B cell (primary cell): ENCODE data around the gene PLEKHH3. TPM values are rescaled to one million over a fixed set of nuclear protein-coding genes. Genes with fewer than 3 reads are reported as not detected.

ENCODE experiments used
- ATAC-seq: fragments of 200-7000 bp; cut with Tn5 transposase; one replicate; pipeline ENCODE4 v1.10.0; 2021; ENCODE audit warnings: low read depth, mild to moderate bottlenecking, moderate number of reproducible peaks, moderate library complexity
- CTCF ChIA-PET: fragments of 350-600 bp; sonication (Branson Sonifier 250); formaldehyde crosslinking; loops from one replicate; lab custom pipeline; 2021; ENCODE audit warnings: antibody characterized with exemption, inconsistent platforms; lab: Charles Lee
- POLR2A ChIA-PET: fragments of 350-600 bp; sonication (Branson Sonifier 250); formaldehyde crosslinking; loops from one replicate; lab custom pipeline; 2021; ENCODE audit warnings: antibody characterized with exemption; lab: Charles Lee
- DNase-seq: peaks from one replicate; pipeline ENCODE4 v3.0.0; 2013
- H2AFZ ChIP-seq: 2 replicates; pipeline ENCODE4 v1.6.1; 2012; ENCODE audit warnings: mild to moderate bottlenecking, low read depth, low read length; ENCODE audit not compliant: insufficient read depth, poor library complexity, severe bottlenecking
- H3K27ac ChIP-seq, 2 donors: 1 replicate in 1 of 2; 2 replicates in 1 of 2; pipeline ENCODE4 v1.5.1; 2012 to 2013; ENCODE audit warnings: low read length in 2 of 2, mild to moderate bottlenecking in 2 of 2, moderate library complexity in 1 of 2
- H3K27me3 ChIP-seq, 4 experiments: fragments of 200-600 bp in 1 of 4; sonication (generic) in 1 of 4; replicated peaks in 1 of 4; 1 replicate in 2 of 4; 2 replicates in 2 of 4; pipeline versions ENCODE4 v1.6.1 to v1.7.0; 2013 to 2016; ENCODE audit warnings: low read length in 3 of 4, mild to moderate bottlenecking in 2 of 4, mixed read lengths in 1 of 4, moderate library complexity in 1 of 4; ENCODE audit not compliant: insufficient read depth in 4 of 4, control insufficient read depth in 3 of 4; ENCODE audit errors: control extremely low read depth in 1 of 4
- H3K36me3 ChIP-seq, 2 experiments: replicated peaks in 1 of 2; 1 replicate in 1 of 2; 2 replicates in 1 of 2; pipeline versions ENCODE4 v1.6.1 to v1.7.1; 2013; ENCODE audit warnings: low read length in 1 of 2; ENCODE audit not compliant: insufficient read depth in 2 of 2, control insufficient read depth in 1 of 2; ENCODE audit errors: control extremely low read depth in 1 of 2, extremely low read depth in 1 of 2
- H3K4me1 ChIP-seq, 2 donors: fragments of 200-600 bp in 1 of 2; sonication (generic) in 1 of 2; 1 replicate in 1 of 2; 2 replicates in 1 of 2; pipeline versions ENCODE4 v1.5.1 to v1.6.1; 2013 to 2017; ENCODE audit warnings: low read length in 2 of 2; ENCODE audit not compliant: control insufficient read depth in 2 of 2, insufficient read depth in 2 of 2
- H3K4me2 ChIP-seq: replicated peaks from 2 replicates; pipeline ENCODE3; 2012; ENCODE audit warnings: mild to moderate bottlenecking, low read depth, low read length; ENCODE audit not compliant: poor library complexity, severe bottlenecking
- H3K4me3 ChIP-seq, 5 experiments: fragments of 200-600 bp in 1 of 5; sonication (generic) in 1 of 5; 1 replicate in 3 of 5; 2 replicates in 2 of 5; pipeline versions ENCODE4 v1.5.1 to v1.7.0; 2011 to 2016; ENCODE audit warnings: low read length in 4 of 5, mild to moderate bottlenecking in 4 of 5, low read depth in 2 of 5, control low read depth in 1 of 5, moderate library complexity in 1 of 5; ENCODE audit not compliant: insufficient read depth in 1 of 5; ENCODE audit errors: control extremely low read depth in 1 of 5, extremely low read depth in 1 of 5
- H3K79me2 ChIP-seq: fragments of 200-600 bp; sonication (generic); one replicate; pipeline ENCODE4 v1.6.0; 2016; ENCODE audit warnings: low read length; ENCODE audit not compliant: control insufficient read depth, insufficient read depth
- H3K9ac ChIP-seq: fragments of 200-600 bp; sonication (generic); 2 replicates; pipeline ENCODE4 v1.6.1; 2017; ENCODE audit warnings: mild to moderate bottlenecking, low read length, moderate library complexity
- H3K9me3 ChIP-seq, 3 donors: one replicate each; pipeline versions ENCODE4 v1.6.1 to v1.7.1; 2013; ENCODE audit warnings: low read length in 2 of 3; ENCODE audit not compliant: control insufficient read depth in 2 of 3, insufficient read depth in 1 of 3; ENCODE audit errors: control extremely low read depth in 1 of 3
- H4K20me1 ChIP-seq: 2 replicates; pipeline ENCODE4 v1.6.0; 2012; ENCODE audit warnings: mild to moderate bottlenecking, low read length; ENCODE audit not compliant: insufficient read depth, control insufficient read depth, poor library complexity, severe bottlenecking
- H3K27ac Mint-ChIP-seq: one replicate; pipeline ENCODE4 v1.8.0; 2021; ENCODE audit warnings: mixed read lengths
- H3K27me3 Mint-ChIP-seq: one replicate; pipeline ENCODE4 v1.8.0; 2021; ENCODE audit warnings: mixed read lengths
- H3K4me1 Mint-ChIP-seq: one replicate; pipeline ENCODE4 v1.8.0; 2021; ENCODE audit warnings: mixed read lengths
- H3K4me3 Mint-ChIP-seq: one replicate; pipeline ENCODE4 v1.8.0; 2021; ENCODE audit warnings: mixed read lengths
- H3K9me3 Mint-ChIP-seq: one replicate; pipeline ENCODE4 v1.8.0; 2022; ENCODE audit warnings: mixed read lengths; ENCODE audit not compliant: insufficient read depth
- CTCF ChIP-seq: fragments of 200-600 bp; IDR thresholded peaks from one replicate; pipeline ENCODE4 v1.8.0; 2022; ENCODE audit warnings: antibody characterized with exemption, mild to moderate bottlenecking
- EZH2 ChIP-seq: IDR thresholded peaks from 2 replicates; pipeline ENCODE4 v1.6.1; 2012; ENCODE audit warnings: borderline replicate concordance, low read depth, mild to moderate bottlenecking, moderate library complexity, low read length; ENCODE audit not compliant: insufficient read depth, poor library complexity, severe bottlenecking
- WGBS: methylation state at CpG from one replicate; pipeline ENCODE4 v1.1.5; 2013; ENCODE audit warnings: missing lambda C conversion rate; ENCODE audit not compliant: insufficient coverage; 5-methylcytosine and 5-hydroxymethylcytosine counted together
- intact Hi-C: fragments of 100-400 bp; cut with micrococcal nuclease; formaldehyde crosslinking; loops from one replicate; pipeline ENCODE4 v1.10.0; 2022
- polyA plus RNA-seq: library from polyadenylated mRNA; depleted of rRNA; stranded (reverse); fragments of >200 nt; gene quantifications from 2 replicates; pipeline ENCODE4 v1.2.3, GENCODE V29; 2012
- total RNA-seq, 2 donors: library from RNA; stranded (reverse); fragments of 120-200 nt in 1 of 2; gene quantifications; 1 replicate in 1 of 2; 2 replicates in 1 of 2; pipeline versions ENCODE4 v1.2.3 to v1.2.4, GENCODE V29; 2013 to 2022

The PLEKHH3 gene
- total and polyA plus RNA-seq, 2 donors (not counting 1 experiment from before 2014, with no cell fraction given): 0.44 to 0.67 TPM

- Histone ChIP-seq H3K36me3 (no peaks in the 10 kb centered on the region), H3K79me2 (no peaks in the 10 kb centered on the region), H3K4me2 (peak overlapping the region; percentile 99), H3K4me3 (peak overlapping the region in 1 of 5 experiments; percentile 18), H3K4me1 (peaks cover 65 to 76% of the 10 kb centered on the region in 2 donors), H3K9ac (no peak overlapping the region), H2AFZ (no peak overlapping the region), H3K27ac (no peak overlapping the region), H3K9me3 (peaks cover 0 to 31% (median 0%) of the 10 kb centered on the region in 3 donors), H3K27me3 (peaks cover 0 to 66% (median 28%) of the 10 kb centered on the region in 4 experiments), H4K20me1 (peaks cover 26% of the 10 kb centered on the region)
- intact Hi-C loops: loop anchor here (5.0 to 10.0 kb wide), 4 partner anchors 108 to 480 kb away; partner anchors contain the start of genes GHDC, MLX, NAGLU and PTGES3L
- POLR2A ChIA-PET: interaction anchor here (0.6 kb wide), 1 partner anchor 18 kb away, joined by 5 read pairs; no protein-coding TSS in a partner anchor
- Mint-ChIP-seq H3K9me3 (no peaks in the 10 kb centered on the region), H3K4me1 (peaks cover 61% of the 10 kb centered on the region), H3K27me3 (peaks cover 19% of the 10 kb centered on the region), H3K27ac (no peak overlapping the region), H3K4me3 (peak overlapping the region; percentile 71)
- ATAC-seq (no peak), DNase-seq (no peak)
- TF ChIP-seq EZH2 (peak; percentile 17), CTCF (no peak)
- CTCF ChIA-PET: interaction anchor here (1.2 to 2.5 kb wide), 5 partner anchors 11 to 96 kb away, joined by 4 to 13 read pairs (median 5); partner anchors contain the start of genes RETREG3 and TUBG1
- 13% methylated on average over 4 of the region's 9 CpGs for WGBS
Measured at GRCh38 chr17:42674755-42675347, 1.9 kb downstream of the PLEKHH3 start.
